ENCODE results near the gene CSMD2.

DNA sequence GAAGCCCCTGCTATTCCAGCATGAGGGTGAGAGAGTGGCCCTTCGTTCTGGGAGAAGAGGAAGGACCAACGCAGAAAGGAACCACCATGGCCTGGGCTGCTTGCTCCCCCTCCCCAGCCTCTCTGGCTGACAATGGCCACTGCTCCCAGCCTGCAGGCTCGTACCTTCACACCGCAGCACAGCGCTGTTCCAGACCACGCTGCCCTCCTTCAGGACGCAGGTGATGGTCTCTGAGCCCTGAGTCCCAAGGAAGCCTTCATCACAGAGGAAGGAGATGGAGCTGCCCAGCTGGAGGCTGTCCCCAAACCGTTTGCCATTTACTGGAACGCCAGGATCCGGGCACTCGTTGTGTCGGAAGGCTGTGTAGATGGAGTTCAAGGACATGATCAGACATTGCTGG, 426.1 kb downstream of the CSMD2 start:
- TF ChIP-seq POLR2AphosphoS5 (IDR thresholded peaks at IDR 0.05; ENCODE audit: low read depth, low read length): no peak
- TF ChIP-seq POLR2A (IDR thresholded peaks at IDR 0.05; ENCODE audit: low read depth, low read length): no peak
- TF ChIP-seq TAF1 (IDR thresholded peaks at IDR 0.05; ENCODE audit: borderline replicate concordance, low read depth, low read length): no peak

All from GM12892 (cell line).